Activated CD8-positive, alpha-beta memory T cell treated with anti-CD3 and anti-CD28 coated beads, Interleukin-2, amount 50 U/mL, for 4 hours (primary cell): Measurements from ENCODE around the gene STUB1.

Experiments used
- DNase-seq: peaks from one replicate; pipeline ENCODE4 v3.0.0-alpha.2; 2020

Gene STUB1

GRCh38 chr16:698911-699671 lies 18.9 kb downstream of the STUB1 start:
- no peak for DNase-seq

DNA sequence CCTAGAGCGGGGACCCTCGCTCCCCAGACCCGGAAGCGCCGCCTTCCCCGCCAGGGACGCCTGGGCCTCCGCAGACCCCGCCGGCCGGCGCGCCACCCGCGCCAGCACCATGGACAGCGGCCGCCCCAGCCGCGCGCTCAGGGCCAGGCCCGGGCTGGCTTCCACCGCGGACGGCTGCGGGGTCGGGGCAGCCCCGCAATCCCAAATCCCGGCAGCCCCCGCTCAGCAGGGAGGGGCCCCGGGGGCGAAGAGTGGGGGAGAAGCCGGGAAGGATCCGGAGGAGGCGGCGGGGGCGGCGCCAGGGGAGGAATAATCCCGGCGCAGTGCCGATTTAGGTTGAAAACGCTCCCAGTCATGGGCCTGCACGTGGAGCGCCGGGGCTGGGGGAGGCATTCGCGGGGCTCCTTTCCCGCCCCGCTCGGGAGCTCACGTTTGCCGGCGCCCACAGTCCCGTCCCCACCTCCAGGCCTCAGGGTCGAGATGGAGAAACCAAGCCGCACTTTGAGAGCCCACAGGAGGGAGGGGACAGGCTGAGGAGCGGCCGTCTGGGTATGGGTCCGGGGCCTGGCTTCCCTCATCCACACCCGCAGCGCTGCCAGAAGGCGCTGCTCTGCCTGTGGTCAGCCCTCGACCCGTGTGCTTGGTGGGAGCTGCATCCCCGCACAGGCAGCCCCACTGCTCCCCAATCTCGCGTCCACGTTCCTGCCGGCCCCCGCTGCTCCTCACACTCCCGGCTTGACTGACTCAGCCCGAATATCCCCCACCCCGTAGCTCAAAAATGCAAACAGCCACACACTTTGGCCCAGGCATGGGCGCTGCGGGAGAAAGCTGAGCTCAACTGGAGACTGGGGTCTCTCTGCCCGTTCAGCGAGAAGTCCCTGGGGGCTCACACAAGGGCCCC lies 20.7 kb downstream of the STUB1 start:
- DNase-seq = peak; percentile 60

DNA sequence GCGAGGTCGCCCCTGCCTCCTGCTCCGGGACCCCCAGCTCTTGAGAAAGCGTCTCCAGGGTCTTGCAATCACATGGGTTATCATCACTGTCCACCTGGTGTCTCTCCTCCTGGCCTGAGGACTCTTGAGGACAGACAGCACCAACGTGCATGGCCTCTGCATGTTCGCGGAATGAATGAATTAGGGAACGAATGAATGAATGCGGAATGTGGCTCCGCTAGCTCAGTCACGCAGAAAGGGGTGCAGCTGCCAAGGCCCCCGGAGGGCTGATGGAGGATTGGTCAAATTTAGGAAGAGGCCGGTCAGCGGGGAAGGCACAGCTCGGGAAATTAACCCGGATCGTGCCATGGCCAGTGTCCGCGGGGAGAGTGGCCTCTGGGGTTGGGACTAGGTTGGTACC lies 22.1 kb downstream of the STUB1 start:
- DNase-seq = no peak

DNA sequence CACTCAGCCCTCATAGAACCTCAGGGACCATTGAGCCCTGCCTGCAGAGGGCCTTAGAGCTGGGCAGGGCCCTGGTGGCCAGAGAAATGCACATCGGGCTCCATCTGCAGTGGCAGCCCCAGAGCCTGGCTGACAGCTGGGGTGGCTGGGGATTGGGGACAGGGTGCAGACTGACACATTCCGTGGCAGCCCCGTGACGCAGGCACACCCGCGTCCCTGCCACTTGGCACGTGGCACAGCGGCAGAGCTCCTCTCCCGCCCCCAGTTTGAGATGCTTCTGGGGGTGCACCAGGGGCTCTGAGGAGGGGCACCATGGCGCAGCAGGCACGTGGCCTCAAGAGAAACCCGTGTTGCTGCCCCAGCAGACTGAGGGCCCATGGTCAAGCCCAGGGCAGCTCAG lies 23.2 kb downstream of the STUB1 start:
- no peak for DNase-seq

DNA sequence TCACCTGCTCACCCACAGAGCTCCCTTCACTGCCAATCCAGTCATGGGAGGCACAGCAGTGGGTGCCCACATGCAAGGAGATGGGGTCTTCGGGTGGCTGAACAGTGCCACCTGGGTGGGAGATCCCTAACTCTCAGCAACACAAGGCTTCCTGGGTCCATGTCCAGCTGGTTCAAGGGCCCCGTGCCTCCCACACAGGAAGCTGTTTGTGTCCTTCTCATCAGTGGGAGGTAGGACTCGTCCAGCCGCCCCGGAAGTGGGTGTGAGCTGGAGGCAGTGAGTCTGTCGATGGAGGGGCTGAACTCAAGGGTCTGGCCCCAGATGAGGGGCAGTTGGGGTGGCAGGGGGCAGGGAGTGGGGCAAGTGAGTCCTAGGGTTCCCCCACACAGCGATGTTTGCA lies 23.8 kb downstream of the STUB1 start:
- DNase-seq = no peak

DNA sequence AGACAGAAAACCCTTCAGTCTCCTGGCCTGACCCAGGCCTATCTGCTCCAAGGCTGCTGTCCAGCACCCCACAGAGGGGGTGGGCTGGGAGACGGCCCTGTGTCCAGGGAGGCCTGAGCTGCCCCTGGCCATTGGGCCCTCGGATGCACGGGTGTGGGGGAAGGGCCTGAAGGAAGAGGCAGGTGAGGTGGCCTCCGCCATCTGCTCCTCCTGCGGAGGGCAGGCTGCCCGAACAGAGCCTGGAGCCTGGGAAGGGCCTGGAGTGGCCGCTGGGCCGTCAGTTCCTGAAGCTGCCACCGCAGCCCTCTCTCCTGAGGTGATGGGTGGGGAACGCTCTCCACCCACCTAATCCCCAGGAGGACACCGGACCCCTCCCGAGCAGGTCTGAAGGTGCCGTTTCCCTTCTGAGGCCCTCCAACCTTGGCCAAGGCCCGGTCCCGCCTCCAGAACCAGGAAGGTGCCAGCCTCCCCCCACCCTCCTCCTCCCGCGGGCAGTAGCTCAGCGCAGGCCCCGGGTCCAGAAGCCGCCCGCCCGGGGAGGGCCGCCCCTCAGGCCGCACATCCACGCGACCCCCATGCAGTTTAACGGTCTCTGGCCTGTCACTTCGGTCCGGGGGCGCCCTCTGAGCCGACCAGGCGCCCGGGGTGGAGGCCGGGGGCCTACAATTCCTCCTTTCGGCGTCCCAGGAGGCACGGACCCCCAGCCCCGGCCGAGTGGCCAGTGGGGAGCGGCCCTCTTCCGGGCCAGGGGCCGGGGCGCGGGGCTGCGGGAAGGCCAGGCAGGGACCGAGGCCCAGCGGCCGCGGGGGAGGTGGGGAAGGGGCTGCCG lies 24.6 kb downstream of the STUB1 start:
- no peak for DNase-seq

DNA sequence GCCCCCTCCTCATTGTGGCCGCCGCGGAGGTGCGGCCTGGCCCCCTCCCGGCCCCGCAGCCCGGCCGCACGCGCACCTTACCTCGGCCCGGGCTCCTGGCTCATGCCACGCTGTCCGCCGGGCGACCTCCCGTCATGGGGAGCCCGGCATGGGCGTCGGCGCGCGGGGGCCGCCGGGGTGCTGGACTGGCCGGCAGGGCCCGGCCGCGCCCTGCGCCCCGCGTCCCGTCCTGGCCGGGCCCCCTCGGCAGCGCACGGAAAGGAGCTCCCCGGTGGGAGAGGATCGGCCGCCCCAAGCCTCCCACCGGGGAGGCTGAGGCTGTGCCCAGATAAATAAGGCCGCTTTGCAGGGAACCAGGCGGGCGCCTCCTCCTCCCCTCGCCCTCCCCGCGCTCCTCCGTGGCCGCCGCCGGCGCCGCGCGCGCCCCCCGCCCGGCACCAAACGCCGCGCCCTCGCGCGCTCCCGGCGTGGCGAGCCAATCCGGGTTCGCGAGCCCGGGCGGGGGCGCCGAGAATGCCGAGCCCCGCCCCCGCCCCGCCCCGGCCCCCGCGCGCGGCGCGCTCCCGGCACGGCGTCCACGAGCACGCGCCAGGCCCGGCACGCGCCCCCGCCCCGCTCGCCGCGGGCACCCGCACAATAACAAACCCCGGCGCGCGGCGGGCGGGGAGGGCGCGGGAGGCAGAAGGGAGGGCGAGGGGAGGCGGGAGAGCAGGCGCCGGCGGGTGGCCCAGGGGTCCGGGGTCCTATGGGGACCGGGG lies 25.4 kb downstream of the STUB1 start, which contains the start of gene FBXL16:
FBXL16 (minus strand) TSS at position 371 of the 758 bp plus-strand sequence. CDS start 8,396 bp downstream, outside the sequence.
- no peak for DNase-seq

DNA sequence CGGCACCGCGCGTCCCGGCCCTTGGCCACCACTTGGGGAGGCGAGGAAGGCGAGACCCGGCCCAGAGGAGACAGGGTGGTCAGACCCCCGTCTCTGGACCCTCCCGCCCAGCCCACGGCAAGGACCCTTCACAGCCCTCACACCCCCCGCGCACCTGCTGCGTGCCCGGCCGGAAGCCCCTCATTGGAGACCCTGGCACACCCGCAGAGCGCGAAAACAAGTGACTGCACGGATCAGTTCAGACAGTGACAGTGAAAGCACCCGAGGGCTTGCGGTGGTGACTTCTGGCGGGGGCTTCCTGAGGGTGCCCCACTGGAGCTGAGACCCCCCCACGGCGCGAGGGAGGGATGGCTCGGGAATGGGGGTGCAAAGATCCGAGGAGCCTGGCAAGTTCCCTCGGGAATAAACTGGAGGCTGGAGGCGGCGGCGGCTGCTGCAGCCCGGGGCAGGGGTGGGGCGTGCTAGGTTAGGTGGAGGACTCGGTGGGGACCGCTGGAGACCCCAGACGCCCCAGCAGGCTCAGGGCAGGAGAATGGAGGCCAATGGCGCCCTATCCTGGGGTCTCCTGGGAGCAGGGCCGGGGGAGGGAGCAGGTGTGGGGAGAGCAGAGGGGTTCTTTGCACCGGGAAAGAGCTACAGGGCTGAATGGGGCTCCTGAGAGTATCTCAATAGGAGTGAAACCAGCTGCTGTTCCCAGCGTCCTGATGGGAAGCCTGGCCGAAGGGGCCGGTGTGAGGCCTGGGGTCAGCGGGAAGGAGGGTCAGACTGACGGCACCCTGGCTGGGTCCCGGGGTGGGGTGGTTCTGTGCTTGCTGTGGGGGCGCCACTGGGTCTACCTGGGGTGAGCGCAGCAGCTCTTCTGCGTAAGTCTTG lies 26.2 kb downstream of the STUB1 start:
- DNase-seq = no peak

DNA sequence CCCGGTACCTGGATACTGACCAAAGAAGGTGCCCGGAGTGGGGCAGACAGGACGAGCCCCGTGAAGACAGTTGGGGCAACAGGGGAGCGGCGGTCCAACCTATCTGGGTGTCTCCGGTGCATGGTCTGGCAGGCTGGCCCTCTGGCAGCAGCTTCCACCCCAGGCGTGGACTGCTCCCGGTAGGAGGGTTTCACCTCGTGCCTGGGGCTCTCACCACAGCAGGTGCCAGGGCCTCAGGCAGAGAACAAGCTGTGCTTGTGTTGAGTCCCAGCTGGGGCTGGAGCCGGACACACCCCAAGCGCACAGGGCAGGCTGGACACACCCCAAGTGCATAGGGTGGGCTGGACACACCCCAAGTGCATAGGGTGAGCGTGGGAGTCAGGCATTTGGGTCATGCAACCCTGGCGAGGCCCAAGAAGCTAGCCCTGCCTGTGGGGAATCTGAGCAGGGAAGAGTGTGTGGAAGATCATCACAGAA lies 26.9 kb downstream of the STUB1 start:
- DNase-seq = no peak

DNA sequence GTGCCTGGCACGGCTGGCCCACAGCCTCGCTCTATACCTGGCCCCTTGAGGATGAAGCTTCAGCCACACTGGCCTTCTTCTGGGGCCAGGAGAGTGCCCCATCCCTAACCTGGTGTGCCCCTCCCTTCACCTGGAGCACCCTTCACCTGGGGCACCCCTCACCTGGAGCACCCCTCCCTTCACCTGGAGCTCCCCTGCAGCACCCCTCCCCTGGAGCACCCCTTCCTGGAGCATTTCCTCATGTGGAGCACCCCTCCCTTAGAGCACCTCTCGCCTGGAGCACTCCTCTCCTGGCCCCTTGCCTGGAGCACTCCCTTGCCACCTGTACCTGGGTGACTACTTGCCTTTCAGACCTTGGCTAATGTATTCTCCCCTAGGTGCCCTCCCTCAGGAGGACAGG lies 27.8 kb downstream of the STUB1 start:
- no peak for DNase-seq

GRCh38 chr16:708959-709358 lies 28.7 kb downstream of the STUB1 start:
- DNase-seq = no peak

GRCh38 chr16:709566-710499 lies 29.6 kb downstream of the STUB1 start:
- no peak for DNase-seq

GRCh38 chr16:710500-711075 lies 30.4 kb downstream of the STUB1 start:
- no peak for DNase-seq

DNA sequence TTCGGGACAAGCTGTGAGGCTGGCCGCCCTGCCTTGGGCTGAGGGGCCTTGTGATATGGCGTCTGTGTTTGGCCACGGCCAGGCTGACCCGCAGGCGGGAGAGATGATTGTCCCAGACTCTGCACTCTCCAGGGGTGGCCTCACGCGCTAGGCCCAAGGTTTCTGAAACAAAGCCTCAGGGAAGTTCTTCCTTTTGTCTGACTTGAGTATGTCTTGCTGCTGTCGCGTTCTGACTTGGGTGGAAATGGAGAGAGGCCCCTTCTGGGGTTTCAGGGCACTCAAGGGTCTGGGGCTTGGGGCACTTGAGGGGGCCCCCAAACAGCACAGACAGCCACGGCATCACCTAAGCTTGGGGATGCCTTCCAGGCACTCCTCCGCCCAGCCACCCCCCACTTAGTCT lies 30.9 kb downstream of the STUB1 start:
- no peak for DNase-seq

DNA sequence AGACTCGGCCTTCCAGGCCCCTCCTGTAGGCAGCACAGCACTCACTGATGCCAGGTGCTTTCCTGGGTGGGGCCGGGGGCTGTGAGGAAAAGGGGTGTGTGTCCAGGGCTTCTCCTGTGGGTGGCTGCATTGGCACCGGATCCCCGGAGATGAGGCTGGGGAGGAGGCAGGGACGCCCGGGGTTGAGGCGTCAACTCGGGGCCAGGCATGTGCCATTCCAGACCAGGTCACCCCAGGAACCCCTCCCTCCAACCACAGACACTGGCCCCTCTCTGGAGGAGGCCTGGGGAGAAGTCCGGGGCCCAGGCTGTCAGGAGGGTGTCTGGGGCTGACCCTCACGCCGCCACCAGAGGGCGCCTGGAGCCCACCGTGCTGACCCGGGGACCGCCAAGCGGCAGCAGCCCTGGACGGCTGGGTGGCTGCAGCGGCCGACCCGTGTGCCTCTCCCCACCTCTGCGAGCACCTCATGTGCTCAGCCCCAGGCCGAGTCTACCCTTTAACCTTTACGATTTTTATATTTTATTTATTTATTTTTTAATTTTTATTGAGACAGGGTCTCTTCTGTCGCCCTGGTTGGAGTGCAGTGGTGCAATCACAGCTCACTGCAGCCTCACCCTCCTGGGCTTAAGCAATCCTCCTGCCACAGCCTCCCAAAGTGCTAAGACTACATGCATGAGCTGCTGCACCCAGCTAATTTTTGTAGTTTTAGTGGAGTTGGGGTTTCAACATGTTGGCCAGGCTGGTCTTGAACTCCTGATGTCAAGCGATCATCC lies 31.5 kb downstream of the STUB1 start:
- peak; percentile 86 for DNase-seq

DNA sequence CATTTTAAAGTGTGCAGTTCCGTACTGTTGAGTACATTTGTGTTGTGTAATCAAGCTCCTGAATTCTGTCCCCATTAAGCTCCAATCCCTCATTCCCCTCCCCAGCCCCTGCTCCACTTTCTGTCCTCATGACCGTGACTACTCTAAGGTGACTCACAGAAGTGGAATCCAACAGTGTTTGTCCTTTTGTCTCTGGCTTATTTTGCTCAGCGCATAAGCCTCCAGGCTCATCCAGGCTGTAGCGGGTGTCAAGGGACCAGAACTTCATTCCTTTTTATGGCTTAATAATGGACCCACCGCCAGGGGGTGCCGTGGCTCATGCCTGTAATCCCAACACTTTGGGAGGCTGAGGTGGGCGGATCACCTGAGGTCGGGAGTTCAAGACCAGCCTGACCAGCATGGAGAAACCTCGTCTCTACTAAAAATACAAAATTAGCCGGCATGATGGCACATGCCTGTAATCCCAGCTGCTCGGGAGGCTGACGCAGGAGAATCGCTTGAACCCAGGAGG lies 32.6 kb downstream of the STUB1 start:
- DNase-seq = peak; percentile 53

- no peak for DNase-seq
Observed at GRCh38 chr16:714079-714478, 33.9 kb downstream of the STUB1 start.
